ENCODE data around the gene ZNF407. TPM values are rescaled to one million over a fixed set of nuclear protein-coding genes. Genes with fewer than 3 reads are reported as not detected.

The ZNF407 gene
- total and polyA plus RNA-seq, 8 donors, result 2.1 to 49.0 (median 14.6) TPM

DNA sequence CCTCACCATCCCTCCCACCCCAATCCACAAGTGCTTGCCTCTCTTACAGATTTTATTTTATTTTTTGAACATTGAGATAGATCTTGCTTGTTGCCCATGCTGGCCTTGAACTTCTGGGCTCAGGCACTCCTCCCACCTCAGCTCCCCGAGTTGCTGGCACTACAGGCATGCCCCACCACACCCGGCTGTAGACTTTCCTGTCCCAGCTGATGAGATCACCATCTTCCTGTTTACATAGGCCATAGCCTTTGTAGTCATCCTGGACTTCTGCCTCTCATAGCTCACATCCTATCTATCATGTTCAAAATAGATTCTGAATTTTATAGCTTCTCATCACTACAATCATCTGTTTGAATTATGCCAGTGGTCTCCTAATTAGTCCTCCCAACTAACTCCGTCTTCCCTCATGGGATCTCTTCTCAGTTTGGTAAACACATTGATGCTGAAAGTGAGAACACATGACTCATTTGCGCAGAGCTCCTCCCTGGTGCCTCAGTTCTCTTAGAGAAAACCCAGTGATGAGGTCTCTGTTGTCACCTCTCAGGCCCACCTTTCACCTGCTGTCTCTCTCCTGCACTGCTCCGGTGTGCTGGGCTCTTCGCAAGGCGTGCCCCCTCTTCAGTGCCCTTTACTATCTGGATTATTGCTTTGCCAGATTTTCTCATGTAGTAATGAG, 243.0 kb downstream of the ZNF407 start:
- Histone ChIP-seq H3K4me1 (peaks cover 0 to 12% (median 8%) of the 10 kb centered on the region in 4 donors), H3K36me3 (peaks cover 0 to 9% (median 0%) of the 10 kb centered on the region in 4 donors), H3K27me3 (no peaks in the 10 kb centered on the region), H3K9me3 (no peaks in the 10 kb centered on the region), H3K27ac (no peak overlapping the region), H3K4me3 (no peak overlapping the region)
- intact Hi-C loops (cut with DNase I; ENCODE audit: low total_unique reads), result no loop called here
- 76 to 83% (median 80%) methylated on average over 7 of the region's 7 CpGs for WGBS, 5 donors
- no peak for TF ChIP-seq POLR2A (IDR thresholded peaks at IDR 0.05)
- no peak for TF ChIP-seq EP300 (IDR thresholded peaks at IDR 0.05)
- TF ChIP-seq CTCF (IDR thresholded peaks at IDR 0.05), result no peak
- TF ChIP-seq POLR2AphosphoS5 (IDR thresholded peaks at IDR 0.05), result no peak
- DNase-seq, result no peak

GRCh38 chr18:74841248-74841647, 243.6 kb downstream of the ZNF407 start:
- no peak for DNase-seq
- Histone ChIP-seq H3K36me3 (peaks cover 0 to 9% (median 0%) of the 10 kb centered on the region in 4 donors), H3K9me3 (no peaks in the 10 kb centered on the region), H3K4me1 (peaks cover 0 to 8% (median 6%) of the 10 kb centered on the region in 4 donors), H3K4me3 (no peak overlapping the region), H3K27ac (no peak overlapping the region), H3K27me3 (no peaks in the 10 kb centered on the region)
- intact Hi-C loops (cut with DNase I; ENCODE audit: low total_unique reads), result no loop called here
- TF ChIP-seq CTCF (IDR thresholded peaks at IDR 0.05), result no peak
- no peak for TF ChIP-seq POLR2AphosphoS5 (IDR thresholded peaks at IDR 0.05)
- TF ChIP-seq POLR2A (IDR thresholded peaks at IDR 0.05), result no peak
- whole genome bisulfite sequencing, 5 donors, result 79 to 94% (median 87%) methylated on average over 6 of the region's 6 CpGs

- Histone ChIP-seq H3K27ac (no peak overlapping the region), H3K4me1 (no peaks in the 10 kb centered on the region), H3K4me3 (no peak overlapping the region), H3K9me3 (no peaks in the 10 kb centered on the region), H3K36me3 (no peaks in the 10 kb centered on the region), H3K27me3 (no peaks in the 10 kb centered on the region)
- WGBS, 5 donors, result 84 to 93% (median 88%) methylated on average over 11 of the region's 11 CpGs
- intact Hi-C loops (cut with DNase I; ENCODE audit: low total_unique reads), result no loop called here
- TF ChIP-seq CTCF (IDR thresholded peaks at IDR 0.05) (no peak), POLR2A (IDR thresholded peaks at IDR 0.05) (no peak), POLR2AphosphoS5 (IDR thresholded peaks at IDR 0.05) (no peak), EP300 (IDR thresholded peaks at IDR 0.05) (no peak)
- no peak for DNase-seq
Measured at GRCh38 chr18:74849301-74849700, 251.6 kb downstream of the ZNF407 start.

GRCh38 chr18:74856434-74856833, 258.8 kb downstream of the ZNF407 start:
- no peak overlapping the region for H3K4me3 ChIP-seq
- H3K27me3 ChIP-seq, result no peaks in the 10 kb centered on the region
- intact Hi-C loops (cut with DNase I; ENCODE audit: low total_unique reads), result no loop called here
- no peaks in the 10 kb centered on the region for H3K4me1 ChIP-seq
- H3K27ac ChIP-seq, result no peak overlapping the region
- no peaks in the 10 kb centered on the region for H3K9me3 ChIP-seq
- DNase-seq, result no peak
- no peaks in the 10 kb centered on the region for H3K36me3 ChIP-seq
- no peak for TF ChIP-seq EP300 (IDR thresholded peaks at IDR 0.05)

GRCh38 chr18:74856928-74857327, 259.3 kb downstream of the ZNF407 start:
- Histone ChIP-seq H3K36me3 (no peaks in the 10 kb centered on the region), H3K4me3 (no peak overlapping the region), H3K4me1 (no peaks in the 10 kb centered on the region), H3K9me3 (no peaks in the 10 kb centered on the region), H3K27me3 (no peaks in the 10 kb centered on the region), H3K27ac (no peak overlapping the region)
- peak in 1 of 2 donors; percentile 29 for DNase-seq
- no peak for TF ChIP-seq EP300 (IDR thresholded peaks at IDR 0.05)
- TF ChIP-seq POLR2AphosphoS5 (IDR thresholded peaks at IDR 0.05), result no peak
- no peak for TF ChIP-seq POLR2A (IDR thresholded peaks at IDR 0.05)
- TF ChIP-seq CTCF (IDR thresholded peaks at IDR 0.05), result no peak
- intact Hi-C loops (cut with DNase I; ENCODE audit: low total_unique reads), result no loop called here
- 91 to 96% (median 94%) methylated on average over 8 of the region's 8 CpGs for WGBS, 5 donors

Data from stomach (tissue), 9 donors.